ENCODE measurements around the gene AGPAT3.

The AGPAT3 gene

DNA sequence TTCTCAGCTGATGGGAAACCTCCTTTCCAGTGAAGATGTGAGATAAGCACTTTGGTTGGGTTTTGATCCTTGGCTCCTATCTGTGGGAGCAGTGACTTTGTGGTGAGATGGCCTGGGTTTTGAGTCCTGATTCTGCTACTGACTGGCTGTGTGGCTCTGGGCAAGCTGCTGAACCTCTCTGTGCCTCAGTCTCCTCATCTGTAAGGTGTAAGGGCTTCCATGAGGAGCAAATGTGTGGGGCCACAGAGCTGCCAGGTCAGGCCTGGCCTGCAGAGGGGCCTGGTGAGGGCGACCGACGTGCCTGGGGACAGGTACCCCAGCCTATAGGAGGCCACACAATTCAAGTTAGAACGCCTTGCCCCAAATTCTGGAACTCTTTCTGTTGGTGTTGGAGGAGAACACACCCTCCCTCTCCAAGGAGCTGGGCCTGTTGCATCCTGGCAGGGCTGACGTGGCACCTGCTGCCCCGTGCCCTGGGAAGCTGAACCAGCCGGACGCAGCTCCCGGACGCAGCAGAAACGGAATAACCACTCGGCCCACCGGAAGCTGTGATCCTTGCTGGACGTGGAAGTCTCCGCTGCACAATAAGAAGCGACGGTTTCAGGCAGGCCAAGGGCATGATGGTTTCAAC, 62.7 kb downstream of the AGPAT3 start:
- H3K4me3 ChIP-seq (ENCODE audit: low read depth, low read length), result no peak overlapping the region
- no peaks in the 10 kb centered on the region for H3K36me3 ChIP-seq (ENCODE audit: control insufficient read depth, insufficient read depth, low read length)
- H3K4me1 ChIP-seq, result peaks cover 35% of the 10 kb centered on the region
- H3K27ac ChIP-seq, result peak overlapping the region; percentile 99
- H3K9me3 ChIP-seq (ENCODE audit: control insufficient read depth, low read length), result no peaks in the 10 kb centered on the region
- H2AFZ ChIP-seq, result peak overlapping the region; percentile 42
- peaks cover 13% of the 10 kb centered on the region for H3K79me2 ChIP-seq
- TF ChIP-seq CTCF (IDR thresholded peaks at IDR 0.05), result no peak
- H3K4me2 ChIP-seq (ENCODE audit: low read length), result no peak overlapping the region
- H3K27me3 ChIP-seq (ENCODE audit: control insufficient read depth, insufficient read depth, low read length), result no peaks in the 10 kb centered on the region
- H3K9ac ChIP-seq, result no peak overlapping the region

GRCh38 chr21:43928222-43929125, 63.5 kb downstream of the AGPAT3 start:
- Histone ChIP-seq H3K27me3 (ENCODE audit: control insufficient read depth, insufficient read depth, low read length) (no peaks in the 10 kb centered on the region), H3K4me2 (ENCODE audit: low read length) (peak overlapping the region; percentile 59), H3K9ac (peak overlapping the region; percentile 53), H3K4me3 (ENCODE audit: low read depth, low read length) (peak overlapping the region; percentile 25), H3K36me3 (ENCODE audit: control insufficient read depth, insufficient read depth, low read length) (no peaks in the 10 kb centered on the region), H3K27ac (peak overlapping the region; percentile 99), H3K79me2 (peaks cover 18% of the 10 kb centered on the region), H2AFZ (peak overlapping the region; percentile 53), H3K9me3 (ENCODE audit: control insufficient read depth, low read length) (no peaks in the 10 kb centered on the region), H3K4me1 (peaks cover 27% of the 10 kb centered on the region)
- no peak for TF ChIP-seq CTCF (IDR thresholded peaks at IDR 0.05)

DNA sequence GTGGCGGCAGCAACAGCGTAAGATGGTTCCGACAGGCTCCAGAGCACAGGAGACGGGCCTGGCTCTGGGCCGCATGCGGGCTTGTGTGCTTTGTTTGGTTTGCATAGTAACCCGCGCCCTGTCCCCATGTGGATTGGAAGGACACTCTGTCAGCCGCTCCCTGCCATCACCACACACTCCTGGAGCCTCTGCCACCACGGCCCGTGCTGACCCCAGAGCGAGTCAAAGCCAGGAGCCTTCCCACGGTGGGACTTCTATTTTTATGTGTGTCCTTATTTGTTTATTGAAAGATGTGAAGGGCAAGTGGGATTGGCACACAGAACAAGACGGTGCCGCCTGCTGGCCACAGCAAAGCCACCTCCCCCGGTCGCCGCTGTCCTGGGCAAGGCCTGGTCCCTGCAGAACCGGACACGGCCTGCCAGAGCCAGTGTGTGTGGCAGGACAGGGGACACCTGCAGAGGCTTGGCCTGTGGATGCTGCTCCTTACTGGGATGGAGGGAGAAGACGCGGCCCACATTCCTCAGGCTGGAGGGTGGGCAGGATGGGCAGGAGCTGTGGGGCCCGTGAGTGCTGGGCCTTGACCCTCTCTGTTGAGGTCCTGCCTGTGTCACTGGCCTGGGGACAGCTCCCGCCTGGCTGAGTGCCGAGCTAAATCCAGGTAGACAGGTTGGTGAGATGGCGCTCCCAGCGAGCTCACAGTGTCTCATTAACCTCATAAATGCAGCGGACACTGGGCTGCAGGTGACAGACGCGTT, 64.4 kb downstream of the AGPAT3 start:
- peaks cover 24% of the 10 kb centered on the region for H3K4me1 ChIP-seq
- peak; percentile 25 for TF ChIP-seq CTCF (IDR thresholded peaks at IDR 0.05)
- H3K79me2 ChIP-seq, result peaks cover 18% of the 10 kb centered on the region
- H3K27me3 ChIP-seq (ENCODE audit: control insufficient read depth, insufficient read depth, low read length), result no peaks in the 10 kb centered on the region
- no peaks in the 10 kb centered on the region for H3K9me3 ChIP-seq (ENCODE audit: control insufficient read depth, low read length)
- H3K4me3 ChIP-seq (ENCODE audit: low read depth, low read length), result peak overlapping the region; percentile 6
- H2AFZ ChIP-seq, result no peak overlapping the region
- peak overlapping the region; percentile 37 for H3K9ac ChIP-seq
- H3K36me3 ChIP-seq (ENCODE audit: control insufficient read depth, insufficient read depth, low read length), result no peaks in the 10 kb centered on the region
- H3K27ac ChIP-seq, result peak overlapping the region; percentile 99
- H3K4me2 ChIP-seq (ENCODE audit: low read length), result peak overlapping the region; percentile 59

GRCh38 chr21:43930074-43930847, 65.2 kb downstream of the AGPAT3 start:
- no peak overlapping the region for H3K4me3 ChIP-seq (ENCODE audit: low read depth, low read length)
- no peak overlapping the region for H2AFZ ChIP-seq
- no peak for TF ChIP-seq CTCF (IDR thresholded peaks at IDR 0.05)
- H3K4me2 ChIP-seq (ENCODE audit: low read length), result no peak overlapping the region
- H3K27me3 ChIP-seq (ENCODE audit: control insufficient read depth, insufficient read depth, low read length), result no peaks in the 10 kb centered on the region
- H3K79me2 ChIP-seq, result peaks cover 16% of the 10 kb centered on the region
- peak overlapping the region; percentile 37 for H3K9ac ChIP-seq
- H3K27ac ChIP-seq, result peak overlapping the region; percentile 99
- no peaks in the 10 kb centered on the region for H3K36me3 ChIP-seq (ENCODE audit: control insufficient read depth, insufficient read depth, low read length)
- H3K4me1 ChIP-seq, result peaks cover 24% of the 10 kb centered on the region
- no peaks in the 10 kb centered on the region for H3K9me3 ChIP-seq (ENCODE audit: control insufficient read depth, low read length)

Data from parathyroid adenoma (tissue), 2 donors.